Effector memory CD4-positive, alpha-beta T cell (primary cell): ENCODE measurements around the gene RNF11.

Experiments
- DNase-seq, 3 donors: peaks; one replicate each; pipeline ENCODE4 v3.0.0-alpha.2; 2020
- H3K27ac ChIP-seq: 2 replicates; pipeline ENCODE4 v1.7.0; 2013; ENCODE audit warnings: mild to moderate bottlenecking, low read length, moderate library complexity; ENCODE audit not compliant: insufficient read depth, poor library complexity, severe bottlenecking
- H3K27me3 ChIP-seq: replicated peaks from 2 replicates; pipeline ENCODE4 v1.7.0; 2013; ENCODE audit warnings: mild to moderate bottlenecking, low read length; ENCODE audit not compliant: insufficient read depth, control insufficient read depth, poor library complexity, severe bottlenecking
- H3K36me3 ChIP-seq: 2 replicates; pipeline ENCODE4 v1.7.0; 2013; ENCODE audit warnings: mild to moderate bottlenecking, low read length, moderate library complexity; ENCODE audit not compliant: control insufficient read depth, insufficient read depth
- H3K4me1 ChIP-seq: 2 replicates; pipeline ENCODE4 v1.7.0; 2013; ENCODE audit warnings: low read length, mild to moderate bottlenecking; ENCODE audit not compliant: control insufficient read depth, insufficient read depth, poor library complexity, severe bottlenecking
- H3K4me3 ChIP-seq: 2 replicates; pipeline ENCODE4 v1.7.0; 2013; ENCODE audit warnings: low read length, low read depth, mild to moderate bottlenecking; ENCODE audit not compliant: insufficient read depth, poor library complexity, severe bottlenecking
- H3K9me3 ChIP-seq: 2 replicates; pipeline ENCODE4 v1.7.0; 2013; ENCODE audit warnings: mild to moderate bottlenecking, low read length, moderate library complexity; ENCODE audit not compliant: control insufficient read depth

RNF11 gene

DNA sequence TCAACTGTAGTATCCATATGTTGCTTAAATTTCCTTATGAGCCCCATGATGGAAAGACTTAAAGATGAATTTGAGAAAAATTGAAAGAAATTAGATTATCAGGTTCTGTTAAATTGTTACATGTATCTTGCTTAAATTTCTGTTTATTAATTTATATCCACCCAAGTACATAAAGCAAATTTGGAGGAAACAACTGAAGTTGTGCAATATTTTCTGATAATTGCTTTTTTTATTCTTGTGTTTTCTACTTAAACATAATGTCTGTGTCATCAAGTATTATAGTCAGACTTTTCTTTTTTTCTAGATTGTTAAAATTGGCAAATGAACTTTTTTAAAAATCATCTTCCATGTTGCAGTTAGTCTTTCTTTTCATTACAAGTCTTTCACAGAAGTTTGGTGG lies 36.8 kb downstream of the RNF11 start:
- peaks cover 23% of the 10 kb centered on the region for H3K36me3 ChIP-seq

DNA sequence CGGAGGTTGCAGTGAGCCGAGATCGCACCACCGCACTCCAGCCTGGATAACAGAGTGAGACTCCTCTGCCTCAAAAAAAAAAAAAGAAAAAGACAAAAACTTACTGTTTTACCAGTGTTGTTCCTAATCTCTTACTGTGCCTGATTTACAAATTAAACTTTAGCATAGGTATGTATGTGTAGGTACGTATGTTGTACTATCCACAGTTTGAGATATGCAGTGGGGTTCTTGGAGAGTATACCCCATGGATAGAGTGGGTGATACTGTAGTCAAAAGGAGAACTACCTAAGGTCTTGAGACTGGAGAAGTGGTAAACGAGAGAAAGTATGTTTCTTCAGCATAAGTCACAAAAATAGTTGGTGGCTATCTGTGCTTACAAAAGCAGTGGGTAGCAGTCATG lies 38.6 kb downstream of the RNF11 start:
- no peaks in the 10 kb centered on the region for H3K27me3 ChIP-seq

More for the DNA sequence above, 36.8 kb downstream of the RNF11 start:
- H3K27ac ChIP-seq = no peak overlapping the region
- peaks cover 3% of the 10 kb centered on the region for H3K4me1 ChIP-seq
- no peak for DNase-seq
- H3K27me3 ChIP-seq = no peaks in the 10 kb centered on the region
- no peaks in the 10 kb centered on the region for H3K9me3 ChIP-seq
- no peak overlapping the region for H3K4me3 ChIP-seq

DNA sequence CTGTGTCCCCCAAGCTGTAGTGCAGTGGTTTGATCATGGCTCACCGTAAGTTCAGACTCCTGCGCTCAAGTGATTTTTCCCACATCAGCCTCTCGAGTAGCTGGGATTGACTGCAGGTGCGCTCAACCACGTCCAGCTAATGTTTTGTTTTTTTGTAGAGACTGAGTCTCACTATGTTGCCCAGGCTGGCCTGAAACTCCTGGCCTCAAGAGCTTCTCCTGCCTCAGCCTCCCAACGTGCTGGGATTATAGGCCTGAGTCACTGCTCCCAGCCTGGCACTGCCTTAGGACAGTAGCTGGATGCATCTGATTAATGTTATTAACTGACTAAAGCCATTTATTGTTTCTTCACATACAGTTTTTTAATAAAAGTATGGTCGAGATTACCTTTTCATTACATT lies 40.2 kb downstream of the RNF11 start:
- no peak overlapping the region for H3K4me3 ChIP-seq
- H3K4me1 ChIP-seq = no peaks in the 10 kb centered on the region
- no peak overlapping the region for H3K27ac ChIP-seq
- H3K27me3 ChIP-seq = no peaks in the 10 kb centered on the region
- DNase-seq = no peak
- peaks cover 10% of the 10 kb centered on the region for H3K36me3 ChIP-seq
- no peaks in the 10 kb centered on the region for H3K9me3 ChIP-seq

More for the DNA sequence above, 38.6 kb downstream of the RNF11 start:
- Histone ChIP-seq H3K36me3 (peaks cover 23% of the 10 kb centered on the region), H3K4me1 (no peaks in the 10 kb centered on the region), H3K9me3 (no peaks in the 10 kb centered on the region), H3K4me3 (no peak overlapping the region), H3K27ac (no peak overlapping the region)
- no peak for DNase-seq

DNA sequence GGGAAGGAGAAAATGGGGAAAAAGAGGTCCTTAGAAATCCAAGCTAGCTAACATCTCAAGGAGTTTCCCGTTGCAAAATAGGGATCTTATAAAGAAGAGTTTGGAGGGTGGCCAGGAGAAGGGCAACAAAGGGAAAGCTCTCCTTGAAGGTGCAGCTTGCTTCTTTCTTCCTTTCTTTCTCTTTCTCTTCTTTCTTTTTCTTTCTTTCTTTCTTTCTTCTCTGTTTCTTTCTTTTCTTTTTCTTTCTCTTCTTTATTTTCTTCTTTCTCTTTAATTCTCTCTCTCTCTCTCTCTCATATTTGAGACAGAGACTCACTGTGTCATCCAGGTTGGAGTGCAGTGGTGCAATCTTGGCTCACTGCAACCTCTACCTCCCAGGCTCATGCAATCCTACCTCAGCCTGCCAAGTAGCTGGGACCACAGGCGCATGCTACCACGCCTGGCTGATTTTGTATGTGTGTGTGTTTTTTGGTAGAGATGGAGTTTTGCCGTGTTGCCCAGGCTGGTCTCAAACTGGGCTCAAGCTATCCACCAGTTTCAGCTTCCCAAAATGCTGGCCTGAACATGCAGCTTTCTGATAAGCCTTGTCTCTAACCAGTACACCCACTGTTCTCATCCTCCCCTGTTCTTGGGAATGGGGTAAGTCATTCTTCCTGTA lies 44.4 kb downstream of the RNF11 start:
- no peak overlapping the region for H3K27ac ChIP-seq
- H3K9me3 ChIP-seq = no peaks in the 10 kb centered on the region
- H3K4me1 ChIP-seq = no peaks in the 10 kb centered on the region
- H3K4me3 ChIP-seq = no peak overlapping the region
- H3K27me3 ChIP-seq = no peaks in the 10 kb centered on the region
- no peak for DNase-seq
- no peaks in the 10 kb centered on the region for H3K36me3 ChIP-seq

DNA sequence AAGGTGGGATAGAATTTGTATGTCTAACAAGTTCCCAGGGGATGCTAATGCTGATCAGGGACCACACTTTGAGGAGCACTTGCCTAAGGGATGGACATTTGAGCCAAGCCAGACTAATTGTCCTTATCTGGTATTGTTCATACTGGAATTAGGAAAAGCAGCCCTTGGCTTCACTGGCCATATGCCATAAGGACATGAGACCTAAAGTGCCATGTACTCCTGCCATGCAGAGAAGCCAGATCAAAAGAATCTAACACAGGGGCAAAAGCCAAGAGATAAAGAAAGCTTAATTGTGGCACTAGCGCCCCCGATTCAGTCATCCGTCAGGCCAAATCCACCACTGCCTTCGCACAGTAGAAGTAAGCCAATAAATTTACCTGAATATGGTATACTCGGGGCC lies 45.7 kb downstream of the RNF11 start:
- Histone ChIP-seq H3K36me3 (no peaks in the 10 kb centered on the region), H3K27me3 (no peaks in the 10 kb centered on the region), H3K9me3 (no peaks in the 10 kb centered on the region), H3K4me3 (no peak overlapping the region), H3K27ac (no peak overlapping the region), H3K4me1 (no peaks in the 10 kb centered on the region)
- DNase-seq = no peak

DNA sequence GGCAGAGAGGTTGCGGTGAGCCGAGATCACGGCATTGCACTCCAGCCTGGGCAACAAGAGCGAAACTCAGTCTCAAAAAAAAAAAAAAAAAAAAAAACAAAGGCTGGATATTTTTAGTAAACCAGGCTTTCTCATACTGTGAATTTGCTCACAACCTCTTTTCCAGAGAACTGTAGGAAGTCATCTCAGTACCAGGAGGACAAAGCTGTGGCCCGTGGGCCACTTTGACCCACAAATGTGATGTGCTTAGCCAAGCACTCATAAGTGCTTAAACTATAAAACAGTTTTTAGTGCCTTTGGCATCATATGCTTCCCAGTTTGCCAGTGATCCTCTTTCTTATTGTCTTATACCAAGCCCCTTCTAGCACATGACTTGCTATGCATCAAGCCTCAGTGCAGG lies 46.5 kb downstream of the RNF11 start:
- H3K4me3 ChIP-seq = no peak overlapping the region
- no peak overlapping the region for H3K27ac ChIP-seq
- no peaks in the 10 kb centered on the region for H3K27me3 ChIP-seq
- DNase-seq = no peak
- H3K9me3 ChIP-seq = no peaks in the 10 kb centered on the region
- no peaks in the 10 kb centered on the region for H3K36me3 ChIP-seq
- H3K4me1 ChIP-seq = no peaks in the 10 kb centered on the region

DNA sequence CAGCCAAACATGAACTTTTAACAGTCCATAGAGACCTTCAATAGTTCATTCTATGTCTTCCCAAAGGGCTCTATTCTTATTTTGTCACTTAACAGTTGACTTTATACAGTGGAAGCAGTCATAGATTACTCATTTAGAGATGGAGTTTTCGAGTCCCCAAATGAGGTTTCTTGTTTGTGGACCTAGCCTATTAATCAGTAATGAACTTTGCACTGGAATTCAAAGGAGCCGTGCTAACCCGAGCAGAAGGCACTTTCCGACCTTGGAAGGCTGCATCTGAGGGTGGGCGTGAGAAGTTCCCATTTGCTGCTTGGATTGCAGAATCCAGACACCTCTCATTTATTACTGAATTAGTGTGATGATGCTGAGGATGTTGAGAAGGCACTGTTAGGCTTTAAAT lies 47.9 kb downstream of the RNF11 start:
- H3K27me3 ChIP-seq = no peaks in the 10 kb centered on the region
- no peaks in the 10 kb centered on the region for H3K9me3 ChIP-seq
- DNase-seq = no peak
- H3K27ac ChIP-seq = no peak overlapping the region
- no peaks in the 10 kb centered on the region for H3K36me3 ChIP-seq
- H3K4me1 ChIP-seq = no peaks in the 10 kb centered on the region
- no peak overlapping the region for H3K4me3 ChIP-seq

DNA sequence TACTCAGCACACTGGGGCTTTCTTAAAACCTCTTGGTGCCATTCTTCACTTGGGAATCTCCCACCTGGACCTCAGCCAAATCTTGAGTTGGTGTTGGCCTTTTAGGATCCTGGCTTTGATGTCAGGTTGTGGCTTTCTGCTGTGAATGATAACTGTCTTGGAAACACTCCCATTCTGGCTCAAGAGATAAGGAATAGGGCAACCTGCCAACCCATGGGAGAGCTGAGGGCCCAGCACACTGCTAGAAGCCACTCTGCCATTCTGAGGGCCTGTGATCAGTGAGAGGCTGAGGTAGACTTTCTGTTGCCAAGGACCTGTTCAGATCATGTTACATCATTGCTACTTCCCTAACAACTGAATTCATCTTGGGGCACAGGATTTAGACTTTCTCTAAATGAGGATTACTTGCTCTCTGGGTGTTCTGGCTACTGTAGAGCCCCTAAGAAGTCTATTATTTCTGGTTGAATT lies 48.4 kb downstream of the RNF11 start:
- Histone ChIP-seq H3K36me3 (no peaks in the 10 kb centered on the region), H3K27me3 (no peaks in the 10 kb centered on the region), H3K4me3 (no peak overlapping the region), H3K9me3 (no peaks in the 10 kb centered on the region), H3K27ac (no peak overlapping the region), H3K4me1 (no peaks in the 10 kb centered on the region)
- no peak for DNase-seq

DNA sequence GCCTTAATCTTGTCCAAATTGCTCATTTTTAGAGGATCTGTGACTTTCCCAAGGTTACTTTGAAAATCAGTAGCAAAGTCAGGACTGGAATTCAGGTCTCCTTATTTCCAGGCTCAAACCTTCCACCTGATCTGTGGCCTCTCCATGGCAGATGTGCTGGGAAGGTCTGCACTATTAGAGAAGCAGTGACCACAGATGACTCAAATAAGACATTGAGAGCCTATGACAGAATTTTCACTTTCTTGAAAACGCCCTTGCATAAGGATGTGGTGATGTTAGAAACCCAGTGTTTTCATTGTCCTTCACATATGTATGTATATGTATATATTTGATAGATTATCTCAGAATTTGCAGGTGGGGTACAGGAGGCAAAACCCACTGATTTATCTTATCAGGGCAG lies 49.0 kb downstream of the RNF11 start:
- Histone ChIP-seq H3K27me3 (no peaks in the 10 kb centered on the region), H3K27ac (no peak overlapping the region), H3K36me3 (no peaks in the 10 kb centered on the region), H3K9me3 (no peaks in the 10 kb centered on the region), H3K4me3 (no peak overlapping the region), H3K4me1 (no peaks in the 10 kb centered on the region)
- DNase-seq = no peak

DNA sequence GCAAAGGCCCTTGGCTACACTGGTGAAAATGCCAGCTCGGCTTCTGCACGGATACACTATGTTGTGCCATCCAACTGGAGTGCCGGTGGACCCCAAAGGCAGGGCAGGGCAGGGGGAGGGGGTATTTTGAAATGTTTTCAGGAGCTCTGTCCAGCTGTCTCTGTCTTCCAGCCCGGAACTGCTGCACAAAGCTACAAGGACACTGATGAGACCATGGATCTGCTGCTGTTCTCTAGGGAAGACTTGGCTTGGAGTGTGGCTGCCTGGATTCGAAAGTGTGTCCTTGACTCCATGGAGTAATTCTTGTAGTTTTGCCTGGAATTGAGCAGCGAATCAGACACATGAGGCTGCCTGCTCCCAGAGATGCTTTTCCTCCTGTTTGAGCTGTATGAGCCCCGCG lies 51.9 kb downstream of the RNF11 start:
- no peaks in the 10 kb centered on the region for H3K9me3 ChIP-seq
- no peaks in the 10 kb centered on the region for H3K27me3 ChIP-seq
- no peaks in the 10 kb centered on the region for H3K4me1 ChIP-seq
- no peak for DNase-seq
- H3K27ac ChIP-seq = no peak overlapping the region
- no peaks in the 10 kb centered on the region for H3K36me3 ChIP-seq
- H3K4me3 ChIP-seq = no peak overlapping the region
